GM19238 (cell line): ENCODE measurements around the gene TTLL10.
A peak's percentile ranks its signal among the peaks of the same experiment; 100 is the strongest.

Experiments used
- DNase-seq: peaks from one replicate; pipeline ENCODE4 v3.0.0; 2011; ENCODE audit warnings: low spot score; ENCODE audit not compliant: insufficient read length

The TTLL10 gene

DNA sequence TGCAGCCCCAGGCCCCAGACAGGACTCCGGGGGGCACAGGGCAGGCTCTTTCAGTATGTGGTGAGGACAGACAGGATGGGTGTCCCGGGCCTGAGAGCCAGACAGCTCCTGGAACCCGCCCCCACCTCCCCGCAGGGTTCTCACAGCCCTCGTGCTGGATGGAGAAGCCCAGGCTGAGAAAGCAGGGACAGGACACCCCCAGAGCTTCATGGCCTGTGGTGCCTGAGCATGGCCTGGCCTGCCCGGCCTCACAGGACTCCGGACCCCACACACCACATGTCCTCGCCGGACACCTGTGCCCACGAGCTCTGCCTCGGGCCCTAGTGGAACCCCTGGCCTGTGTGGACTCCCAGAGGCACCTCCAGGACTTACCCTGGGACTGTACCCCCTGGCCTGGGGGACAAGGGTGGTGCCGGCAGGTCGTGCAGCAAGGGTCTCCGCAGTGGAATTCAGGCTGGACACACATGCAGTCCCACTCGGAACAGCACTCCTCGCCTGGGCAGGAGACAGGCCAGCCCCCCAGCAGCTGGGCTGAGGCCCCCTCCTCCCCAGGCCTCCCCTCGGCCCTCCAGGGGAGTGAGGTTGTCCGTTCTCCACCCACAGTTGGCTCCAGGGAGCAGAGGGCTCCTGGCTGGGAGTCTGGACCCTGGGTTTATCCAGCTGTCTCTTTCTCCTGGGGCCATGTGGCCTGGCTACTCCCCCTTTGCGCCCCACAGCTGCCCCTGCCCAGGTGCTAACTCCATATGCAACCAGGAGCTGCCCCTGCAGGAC is 31.5 kb downstream of the TTLL10 start:
- DNase-seq = no peak

DNA sequence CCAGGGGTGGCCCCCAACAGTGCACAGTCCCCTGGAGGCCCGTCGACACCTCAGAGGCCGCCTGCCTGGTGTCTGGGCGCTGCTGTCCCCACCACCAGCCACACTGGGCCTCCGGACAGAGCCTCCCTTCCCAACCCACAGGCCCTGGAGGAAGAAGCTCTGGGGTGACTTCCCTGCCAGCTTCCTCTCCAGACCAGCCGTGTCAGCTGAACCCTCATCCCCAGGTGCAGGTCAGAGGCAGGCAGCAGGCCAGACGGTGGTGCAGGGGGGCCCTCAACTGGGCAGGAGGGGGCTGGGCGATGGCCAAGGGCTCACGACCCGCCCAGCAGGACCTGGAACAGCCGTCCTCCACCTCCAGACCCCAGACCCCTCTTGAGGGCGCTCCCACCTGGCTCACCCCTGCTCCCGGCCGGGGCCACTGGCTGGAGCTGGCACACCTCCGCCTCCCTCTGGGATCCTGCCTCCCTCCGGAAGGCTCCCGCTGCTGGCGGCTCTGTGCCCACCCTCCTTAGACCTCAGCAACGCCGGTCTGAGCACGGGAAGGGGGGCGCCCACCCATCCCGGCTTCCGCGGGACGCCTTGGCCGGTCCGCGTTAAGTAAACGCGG is 32.2 kb downstream of the TTLL10 start:
- DNase-seq = no peak

DNA sequence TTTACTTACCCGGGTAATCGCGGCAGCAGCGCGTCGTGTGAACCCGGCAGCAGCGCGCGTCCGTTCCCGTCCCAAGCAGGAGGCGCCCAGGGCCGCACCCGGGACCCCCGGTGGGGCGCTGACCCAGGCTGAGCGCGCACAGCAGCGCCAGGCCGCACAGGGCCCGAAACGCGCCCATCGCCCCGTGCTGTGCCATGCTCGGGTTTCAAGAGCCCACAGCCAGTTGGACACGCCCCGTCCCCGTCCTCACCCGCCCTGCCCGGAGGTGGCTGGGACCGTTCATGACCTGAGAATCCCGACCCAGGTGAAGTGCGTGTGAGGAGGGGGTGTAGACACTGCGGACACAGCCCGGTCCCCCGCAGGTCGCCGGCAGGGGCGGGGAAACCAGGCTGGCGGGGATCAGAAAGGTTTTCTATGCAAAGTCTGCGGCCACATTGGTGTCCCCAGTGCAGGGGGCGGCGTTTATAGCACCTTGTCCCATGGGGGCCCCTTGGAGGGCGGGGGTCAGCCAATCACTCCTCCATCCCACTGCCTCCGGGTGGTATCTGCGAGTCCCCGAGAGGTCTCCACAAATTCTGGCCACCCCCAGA is 32.8 kb downstream of the TTLL10 start, which contains the start of gene TNFRSF18:
Gene TNFRSF18, minus strand, starts transcription at position 217 of the 590 bp plus-strand sequence. Its CDS starts 21 bp downstream, at position 196.
- DNase-seq = no peak

DNA sequence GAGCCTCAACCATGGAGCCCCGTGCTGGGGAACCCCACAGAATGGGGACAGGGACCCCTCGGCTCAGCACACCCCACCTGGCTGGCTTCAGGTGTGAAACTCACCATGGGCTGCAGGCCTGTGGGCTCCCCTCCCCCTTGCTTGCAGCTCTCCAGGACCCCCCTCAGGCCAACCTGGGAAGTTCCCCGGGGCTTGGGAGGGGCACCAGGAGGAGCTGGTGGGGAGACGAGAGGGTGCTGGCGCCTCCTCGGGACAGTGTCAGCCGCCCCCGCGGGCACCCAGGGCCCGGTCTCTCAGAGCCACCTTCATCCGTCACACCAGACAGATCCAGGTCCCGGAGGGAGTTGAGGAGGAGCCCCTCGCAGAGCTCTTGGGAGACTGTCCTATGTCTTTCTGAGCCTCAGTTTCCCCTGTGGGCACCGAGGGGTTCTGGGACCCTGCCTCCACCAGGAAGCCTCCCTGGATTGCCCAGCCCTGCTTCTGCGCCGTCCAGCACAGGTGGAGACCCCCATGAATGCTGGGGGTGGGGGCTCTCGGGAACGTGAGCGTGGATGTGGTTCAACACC is 33.4 kb downstream of the TTLL10 start:
- DNase-seq = no peak

DNA sequence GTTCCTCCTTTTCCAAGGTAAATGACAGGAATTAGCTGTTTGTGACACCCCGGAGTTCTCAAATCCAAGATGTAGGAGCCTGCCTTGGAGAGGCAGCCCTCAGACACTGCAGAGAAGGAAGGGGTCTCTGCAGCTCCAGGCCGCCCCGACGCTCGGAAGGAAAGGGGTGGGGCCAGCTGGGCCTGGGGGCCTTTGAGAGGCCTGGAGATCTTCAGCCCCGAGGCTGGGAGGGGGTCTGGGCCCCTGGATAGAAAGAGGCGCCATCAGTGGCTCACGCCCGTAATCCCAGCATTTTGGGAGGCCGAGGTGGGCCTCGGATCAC is 33.9 kb downstream of the TTLL10 start:
- no peak for DNase-seq

DNA sequence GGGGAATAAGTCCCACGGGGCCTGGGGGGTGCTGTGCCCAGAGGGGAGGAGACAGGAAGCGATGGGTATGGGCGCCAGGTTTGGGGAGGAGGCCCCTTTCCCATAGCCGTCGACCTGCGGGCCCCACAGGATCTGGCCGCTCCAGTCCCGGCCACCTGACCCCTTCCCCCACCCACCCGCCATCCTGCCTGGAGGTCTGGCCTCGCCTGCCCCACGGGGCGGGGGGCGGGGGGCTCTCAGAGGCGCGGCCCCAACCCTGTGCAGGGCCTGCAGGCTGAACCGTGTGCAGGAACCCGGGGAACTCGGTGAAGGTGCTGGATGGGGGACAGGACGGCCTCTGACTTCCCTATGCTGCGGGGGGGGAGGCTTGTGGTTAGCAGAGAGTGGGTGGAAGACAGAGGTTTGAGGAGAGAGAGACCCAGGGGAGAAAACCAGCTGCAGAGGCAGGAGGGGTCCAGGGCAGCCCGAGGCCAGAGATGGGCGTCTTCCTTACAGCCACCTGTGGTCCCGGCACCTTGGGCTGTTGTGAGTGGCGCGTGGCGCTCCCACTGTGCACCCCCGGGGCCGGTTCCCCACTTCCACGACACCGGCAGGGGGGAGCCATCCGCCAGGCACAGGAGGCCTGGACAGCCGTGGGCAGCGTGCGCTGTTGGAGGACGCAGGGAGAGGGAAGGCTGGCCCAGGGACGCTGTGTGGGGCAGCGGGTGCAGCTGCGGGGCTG is 35.2 kb downstream of the TTLL10 start:
- peak; percentile 50 for DNase-seq

DNA sequence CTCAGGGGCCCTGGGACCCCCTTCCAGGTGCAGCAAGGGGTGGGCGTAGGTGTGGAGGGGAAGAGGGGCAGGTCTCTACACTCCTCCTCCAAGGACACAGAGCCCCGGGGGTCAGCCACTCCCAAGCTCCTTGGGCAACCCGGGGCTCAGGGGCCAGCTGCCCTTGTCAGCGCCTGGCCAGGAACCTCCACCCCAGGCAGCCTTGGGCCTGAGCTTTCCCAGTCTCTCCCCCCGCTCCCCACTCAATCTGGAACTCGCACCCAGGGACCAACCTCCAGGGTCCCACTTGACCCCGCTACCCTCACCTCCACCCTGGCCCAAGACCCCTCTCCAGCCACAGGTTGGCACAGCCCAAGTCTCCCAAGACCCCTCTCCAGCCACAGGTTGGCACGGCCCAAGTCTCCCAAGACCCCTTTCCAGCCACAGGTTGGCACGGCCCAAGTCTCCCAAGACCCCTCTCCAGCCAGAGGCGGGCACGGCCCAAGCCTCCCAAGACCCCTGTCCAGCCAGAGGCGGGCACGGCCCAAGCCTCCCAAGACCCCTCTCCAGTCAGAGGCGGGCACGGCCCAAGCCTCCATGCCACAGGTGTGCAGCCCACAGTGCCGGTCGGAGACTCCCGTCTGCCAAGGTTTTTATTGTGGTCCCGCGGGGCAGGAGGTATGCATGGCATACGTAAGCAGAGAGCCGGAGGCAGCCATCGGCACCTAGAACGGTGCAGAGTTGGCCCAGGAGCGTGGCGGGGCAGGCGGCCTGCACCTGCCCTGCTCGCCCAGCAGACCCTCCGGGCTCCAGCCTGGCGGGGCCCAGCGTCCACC is 37.3 kb downstream of the TTLL10 start:
- DNase-seq = no peak

DNA sequence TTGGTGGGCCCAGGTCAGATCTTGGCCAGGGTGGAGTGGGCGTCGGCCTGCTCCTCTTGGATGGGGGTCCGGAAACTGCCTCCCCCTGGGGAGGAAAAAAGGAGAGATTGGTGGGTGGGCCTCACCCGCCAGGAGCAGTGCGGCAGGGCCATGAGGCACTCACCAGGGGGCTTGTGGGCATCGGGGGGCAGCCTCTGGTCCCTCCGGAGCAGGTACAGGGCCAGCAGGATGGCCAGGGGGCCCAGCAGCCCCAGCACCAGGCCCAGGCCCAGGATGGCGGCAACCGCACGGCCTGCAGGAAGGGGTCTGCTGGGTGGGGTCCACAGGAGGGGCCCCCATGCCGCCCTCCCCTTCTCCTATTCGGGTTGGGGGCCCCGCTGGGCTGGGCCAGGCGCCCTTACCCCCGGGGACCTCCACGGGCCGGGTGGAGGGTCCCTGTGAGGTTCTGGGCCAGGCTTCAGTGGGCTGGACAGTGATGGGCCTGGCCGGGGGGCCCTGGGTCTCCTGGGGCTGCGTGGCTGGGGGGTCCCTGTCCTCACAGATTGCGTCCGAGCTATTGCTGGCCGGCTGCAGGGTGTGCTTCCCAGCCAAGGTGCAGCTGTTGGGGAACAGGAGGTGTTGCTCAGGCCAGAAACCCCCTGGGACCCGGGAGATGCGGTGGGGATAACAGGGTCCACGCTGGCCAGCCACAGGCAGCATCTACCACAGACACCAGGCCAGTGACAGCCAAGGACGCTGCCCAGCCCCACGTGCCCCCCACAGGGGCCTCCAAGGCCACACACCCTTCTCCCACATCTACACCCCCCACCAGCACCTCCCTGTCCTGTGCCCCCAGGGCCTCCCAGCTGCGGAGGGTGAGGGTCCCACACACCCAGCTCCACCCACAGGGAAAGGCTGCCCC is 38.1 kb downstream of the TTLL10 start:
- no peak for DNase-seq

DNA sequence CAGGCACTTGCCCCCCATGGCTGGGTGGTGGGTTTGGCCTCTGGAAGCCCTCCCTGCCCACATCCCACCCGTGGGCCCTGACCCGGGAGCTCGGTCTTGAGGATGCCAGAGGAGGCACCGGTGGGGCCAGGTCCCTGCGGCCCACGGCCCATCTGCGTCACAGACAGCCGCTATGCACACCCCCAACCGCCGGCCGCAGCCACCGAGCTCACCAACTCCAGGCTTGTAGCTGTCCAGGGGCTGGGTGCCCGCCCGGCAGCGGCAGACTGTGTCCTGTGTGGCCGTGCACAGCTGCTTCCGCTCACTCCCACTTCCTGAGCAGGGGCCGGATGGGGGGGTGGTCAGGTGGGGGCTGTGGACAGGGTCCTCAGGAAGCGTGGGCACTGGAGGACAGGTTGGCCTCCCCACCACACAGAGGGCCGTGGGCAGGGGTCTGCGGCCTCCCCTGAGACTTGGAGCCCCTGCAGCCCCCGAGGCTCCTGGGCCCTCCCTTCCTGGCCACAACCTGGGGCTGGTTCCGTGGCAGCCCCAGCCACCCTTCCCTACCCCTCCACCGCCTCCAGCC is 39.2 kb downstream of the TTLL10 start:
- DNase-seq = peak; percentile 69

DNA sequence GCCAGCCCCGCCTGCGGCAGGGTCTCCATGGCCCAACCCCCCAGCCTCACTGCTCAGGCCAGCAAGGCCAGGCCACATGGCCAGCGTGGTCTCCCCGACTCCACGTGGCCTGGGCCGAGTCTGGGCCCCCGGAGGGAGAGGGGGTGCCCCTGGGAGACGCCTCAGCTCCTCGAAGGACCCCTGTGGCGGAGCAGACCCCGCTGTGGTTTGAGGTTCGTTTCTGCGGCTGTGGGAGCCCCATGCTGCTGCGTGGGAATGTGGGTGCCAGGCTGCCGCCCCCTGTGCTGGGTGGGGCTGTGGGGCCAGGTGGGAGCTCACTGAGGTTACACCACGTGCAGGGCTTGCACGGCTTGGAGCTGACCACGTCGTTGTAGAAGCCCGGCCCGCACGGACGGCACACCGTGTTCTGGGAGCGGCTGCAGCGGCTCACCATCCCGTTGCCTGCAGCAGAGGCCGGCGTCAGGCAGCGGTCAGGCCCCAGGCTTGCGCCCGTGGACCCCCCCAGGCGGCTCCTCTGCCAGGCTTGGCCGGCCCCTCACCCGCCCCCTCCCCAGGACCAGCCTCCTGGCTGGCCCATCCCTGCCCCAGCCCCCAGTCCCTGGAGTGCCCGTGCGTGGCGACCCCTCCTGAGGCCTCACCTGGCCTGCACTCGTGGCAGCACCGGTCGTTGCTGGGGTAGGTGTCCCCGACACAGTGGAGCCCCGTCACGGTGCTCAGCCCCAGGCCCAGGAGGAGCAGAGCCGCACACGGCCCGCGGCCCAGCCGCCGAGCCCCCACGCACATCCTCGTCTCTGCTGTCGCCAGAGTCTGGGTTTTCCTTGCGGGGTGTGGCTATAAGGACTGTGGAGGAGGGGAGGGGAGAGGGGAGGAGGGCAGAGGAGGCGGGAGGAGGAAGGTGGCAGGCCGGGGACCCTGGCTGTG is 39.9 kb downstream of the TTLL10 start, which contains the start of gene TNFRSF4:
Gene TNFRSF4, minus strand, starts transcription at position 809 of the 921 bp plus-strand sequence. Its CDS starts 26 bp downstream, at position 783.
- DNase-seq = no peak

DNA sequence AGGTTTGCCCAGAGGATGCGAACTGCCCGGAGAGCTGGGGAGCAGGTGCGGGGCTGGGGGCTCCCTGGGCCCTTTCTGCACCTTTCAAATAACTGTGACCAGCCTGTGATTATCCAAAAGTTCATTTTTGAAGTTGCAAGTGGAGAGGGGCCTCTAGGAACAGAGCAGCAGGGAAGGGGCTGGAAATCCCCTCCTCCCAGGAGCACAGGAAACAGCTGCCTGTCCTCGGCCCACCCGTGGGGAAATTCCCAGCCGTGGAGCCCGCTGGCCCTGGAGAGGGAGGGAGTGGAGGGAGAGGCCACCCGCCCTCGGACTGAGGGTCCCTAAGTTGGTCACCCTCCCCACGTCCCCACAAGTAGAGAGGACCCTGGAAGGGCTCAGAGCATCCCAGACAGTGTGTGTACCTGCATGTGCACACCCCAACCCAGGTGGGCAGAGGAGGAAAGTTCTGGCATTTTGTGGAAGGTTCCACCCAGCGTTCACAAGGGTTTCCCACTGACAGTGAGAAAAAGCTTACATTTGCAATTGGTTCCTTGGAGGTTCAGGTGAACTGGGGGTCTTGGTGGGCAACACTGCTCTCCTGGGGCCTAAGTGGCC is 41.5 kb downstream of the TTLL10 start:
- DNase-seq = no peak

DNA sequence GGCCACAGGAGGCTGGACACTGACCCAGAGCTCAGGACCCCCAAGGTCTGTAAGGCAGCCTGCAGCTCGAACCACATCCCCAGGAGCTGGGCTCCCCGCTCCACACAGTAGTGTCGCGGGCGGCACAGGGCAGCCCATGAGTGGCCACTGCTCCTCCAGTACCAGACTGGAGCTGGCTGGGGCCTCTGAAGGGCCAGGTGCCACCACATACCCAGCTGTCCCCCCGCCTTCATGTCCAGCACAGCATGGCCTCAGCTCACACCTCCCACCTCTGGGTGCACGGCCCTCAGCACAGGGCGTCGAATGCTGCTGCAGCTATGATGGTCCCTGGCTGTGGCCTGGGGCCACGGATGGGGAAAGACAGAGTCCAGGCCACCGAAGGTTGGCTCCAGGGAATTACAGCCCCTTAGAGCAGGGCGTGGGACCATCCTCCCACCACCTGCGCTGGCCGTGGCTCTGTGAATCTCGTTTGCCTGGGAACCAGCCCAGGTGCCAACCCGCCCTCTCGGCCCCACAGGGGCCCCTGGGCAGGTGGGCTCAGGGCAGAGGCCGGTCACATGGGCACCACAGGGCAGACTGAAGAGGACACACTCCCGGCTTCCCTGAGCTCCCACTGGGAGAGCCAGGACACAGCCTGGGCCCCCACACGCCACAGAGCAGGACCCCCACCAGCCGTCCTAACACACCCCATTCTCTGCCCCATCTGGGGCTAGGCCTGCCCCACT is 42.4 kb downstream of the TTLL10 start:
- DNase-seq = no peak

DNA sequence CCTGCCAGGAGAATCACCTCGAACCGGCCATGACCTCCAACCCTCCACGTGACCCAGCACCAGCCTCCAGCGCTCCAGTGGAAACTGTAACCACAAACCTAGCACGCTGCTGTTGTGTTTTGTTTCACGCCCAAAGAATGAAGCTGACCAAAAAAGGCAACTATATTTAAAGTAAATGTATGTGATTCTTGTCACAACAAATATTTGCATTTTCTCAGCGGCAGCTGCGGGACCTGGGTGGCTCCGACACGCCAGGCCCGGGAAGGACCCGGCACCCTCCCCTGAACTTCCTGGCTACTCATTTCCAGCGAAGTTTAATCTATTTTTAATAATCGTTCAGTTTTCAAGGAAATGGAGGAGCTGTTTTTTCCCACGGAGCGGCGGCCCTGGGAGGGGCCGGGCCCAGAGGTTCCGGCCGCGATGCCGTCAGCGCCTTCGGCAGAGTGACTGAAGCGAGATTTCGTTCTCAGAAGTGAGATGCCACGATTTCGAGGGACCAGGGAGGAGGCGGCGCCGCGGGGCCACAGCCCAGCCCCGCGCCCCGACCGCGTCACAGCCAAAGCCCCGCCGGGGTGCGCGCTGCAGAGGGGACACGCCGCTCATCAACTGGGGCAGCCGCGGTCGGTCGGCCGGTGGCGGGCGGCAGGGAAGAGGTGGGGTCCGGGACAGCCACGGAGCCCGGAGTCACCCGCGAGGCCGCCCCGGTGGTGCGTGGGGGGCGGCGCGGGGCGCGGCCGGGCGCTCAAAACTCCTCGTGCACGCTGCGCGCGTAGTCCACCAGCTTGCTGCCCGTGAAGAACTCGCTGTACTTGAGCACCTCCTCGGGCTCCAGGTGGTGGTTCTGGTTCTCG is 43.3 kb downstream of the TTLL10 start:
- no peak for DNase-seq

DNA sequence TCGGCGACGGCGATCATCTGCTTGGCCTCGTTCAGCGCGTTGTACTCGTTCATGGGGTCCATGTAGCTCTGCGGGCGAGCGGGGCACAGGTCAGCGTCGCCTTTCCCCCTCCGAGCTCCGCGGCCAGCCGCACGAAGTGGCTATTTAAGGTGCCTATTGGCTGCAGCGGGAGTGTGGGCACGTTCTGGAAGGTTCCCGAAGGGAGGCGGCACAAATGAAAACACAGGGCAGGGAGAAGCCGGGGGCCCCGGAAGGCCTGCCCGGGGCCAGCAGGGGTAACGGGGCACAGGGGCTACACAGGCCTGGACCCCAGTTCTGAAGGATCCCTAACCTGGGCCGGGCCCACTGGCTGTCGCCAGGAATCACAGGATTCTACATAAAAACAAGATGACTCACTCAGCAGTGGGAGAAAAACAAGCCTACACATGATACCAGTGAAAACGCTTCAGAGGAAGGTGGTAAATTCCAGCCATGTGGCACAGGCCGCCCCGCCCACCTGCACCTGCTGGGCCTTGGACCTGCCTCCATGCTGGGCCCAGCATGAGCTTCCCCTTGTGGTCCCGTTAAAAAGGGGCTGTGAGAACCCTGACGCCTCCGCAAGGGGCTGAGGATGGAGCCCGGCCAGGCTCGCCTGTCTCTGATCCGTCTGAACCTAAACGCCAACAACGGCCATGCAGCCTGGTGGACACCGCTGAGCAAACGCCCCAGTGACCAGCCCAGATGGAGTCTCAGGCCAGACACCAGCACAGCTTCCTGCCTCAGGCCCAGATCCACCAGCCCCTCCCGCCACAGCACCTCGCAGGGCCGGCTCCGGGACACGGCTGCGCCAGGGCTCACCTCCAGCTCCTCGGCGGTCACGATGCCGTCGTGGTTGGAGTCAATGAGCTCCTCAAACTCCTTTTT is 44.2 kb downstream of the TTLL10 start:
- no peak for DNase-seq

DNA sequence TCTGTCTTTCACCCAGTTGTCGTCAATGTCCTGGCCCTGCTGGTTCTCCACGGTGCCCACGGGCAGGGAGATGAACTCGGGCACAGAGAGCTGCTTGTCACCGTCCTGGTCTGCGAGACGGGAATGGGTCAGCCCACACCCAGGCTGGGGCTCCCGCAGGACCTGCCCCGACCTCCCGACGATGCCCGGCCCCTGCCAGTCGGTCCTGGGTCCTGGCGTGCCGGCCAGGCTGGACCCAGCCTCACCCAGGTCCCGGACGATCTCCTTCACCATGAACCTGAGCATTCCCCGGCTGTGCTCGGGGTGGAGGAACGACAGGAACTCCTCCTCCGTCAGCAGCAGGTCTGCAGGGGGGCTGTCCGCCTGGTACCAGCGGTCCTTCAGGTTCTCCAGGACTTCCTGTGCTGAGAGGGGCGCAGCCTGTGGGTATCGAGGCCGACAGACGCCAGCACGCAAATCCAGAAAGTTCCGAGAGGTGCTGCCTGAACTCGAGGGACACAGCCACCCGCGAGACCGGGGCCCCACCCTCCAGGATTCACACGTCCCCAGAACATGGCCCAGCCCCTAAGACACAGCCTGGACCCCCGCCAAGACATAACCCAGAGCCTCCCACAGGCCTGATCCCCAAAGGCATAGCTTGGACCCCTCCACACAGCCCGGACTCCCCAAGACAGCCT is 45.0 kb downstream of the TTLL10 start:
- DNase-seq = no peak
